Mesenchymal stem cell (in vitro differentiated cells and primary cell): ENCODE measurements around the gene ZNG1F.
"Not testable (repeated sequence)": the region's sequence is repeated elsewhere in the genome, so short reads cannot be mapped to it uniquely, and the experiment has no call there.

Experiments
- DNase-seq: peaks from one replicate; pipeline ENCODE4 v3.0.0-alpha.2; 2013
- H2AFZ ChIP-seq: one replicate; pipeline ENCODE4 v1.6.1; 2013; ENCODE audit warnings: low read depth, mild to moderate bottlenecking, control low read depth, inconsistent platforms, low read length, moderate library complexity
- H2AK5ac ChIP-seq: 2 replicates; pipeline ENCODE4 v1.6.1; 2013; ENCODE audit warnings: low read length, moderate library complexity, mild to moderate bottlenecking, inconsistent platforms; ENCODE audit not compliant: severe bottlenecking
- H2BK120ac ChIP-seq: one replicate; pipeline ENCODE4 v1.6.1; 2013; ENCODE audit warnings: low read depth, mild to moderate bottlenecking, inconsistent platforms, low read length, moderate library complexity
- H2BK12ac ChIP-seq, 2 experiments: one replicate each; pipeline ENCODE4 v1.6.1; 2013; ENCODE audit warnings: inconsistent platforms in 2 of 2, low read length in 2 of 2, mild to moderate bottlenecking in 2 of 2, moderate library complexity in 2 of 2, control low read depth in 1 of 2
- H2BK15ac ChIP-seq: one replicate; pipeline ENCODE4 v1.6.1; 2013; ENCODE audit warnings: mild to moderate bottlenecking, low read depth, inconsistent platforms; ENCODE audit not compliant: poor library complexity, severe bottlenecking
- H2BK5ac ChIP-seq: 2 replicates; pipeline ENCODE4 v1.6.1; 2013; ENCODE audit warnings: low read depth, mild to moderate bottlenecking, low read length, control low read depth, inconsistent platforms; ENCODE audit not compliant: poor library complexity, severe bottlenecking
- H3K14ac ChIP-seq, 2 experiments: one replicate each; pipeline ENCODE4 v1.6.1; 2013; ENCODE audit warnings: inconsistent platforms in 2 of 2, low read length in 2 of 2, control low read depth in 1 of 2, mild to moderate bottlenecking in 1 of 2, moderate library complexity in 1 of 2
- H3K18ac ChIP-seq, 2 experiments: one replicate each; pipeline ENCODE4 v1.6.1; 2013; ENCODE audit warnings: inconsistent platforms in 2 of 2, low read length in 2 of 2, control low read depth in 1 of 2, low read depth in 1 of 2, mild to moderate bottlenecking in 1 of 2
- H3K23ac ChIP-seq, 2 experiments: one replicate each; pipeline ENCODE4 v1.6.1; 2013; ENCODE audit warnings: inconsistent platforms in 2 of 2, low read length in 2 of 2, mild to moderate bottlenecking in 2 of 2, moderate library complexity in 2 of 2, control low read depth in 1 of 2
- H3K27ac ChIP-seq: 2 replicates; pipeline ENCODE4 v1.5.1; 2013; ENCODE audit warnings: mild to moderate bottlenecking, moderate library complexity, low read length, control low read depth, inconsistent platforms; ENCODE audit not compliant: poor library complexity, severe bottlenecking
- H3K27me3 ChIP-seq, 2 experiments: 2 replicates each; pipeline versions ENCODE4 v1.6.1 to v1.7.0; 2013; ENCODE audit warnings: low read length in 2 of 2, mild to moderate bottlenecking in 2 of 2, moderate library complexity in 2 of 2, control low read depth in 1 of 2, inconsistent platforms in 1 of 2; ENCODE audit not compliant: control insufficient read depth in 1 of 2, insufficient read depth in 1 of 2
- H3K36me3 ChIP-seq, 2 experiments: 2 replicates each; pipeline versions ENCODE4 v1.6.1 to v1.7.0; 2013; ENCODE audit warnings: low read length in 2 of 2, control low read depth in 1 of 2, inconsistent platforms in 1 of 2, low read depth in 1 of 2, mild to moderate bottlenecking in 1 of 2; ENCODE audit not compliant: insufficient read depth in 2 of 2, control insufficient read depth in 1 of 2
- H3K4ac ChIP-seq, 2 experiments: one replicate each; pipeline ENCODE4 v1.6.1; 2013; ENCODE audit warnings: inconsistent platforms in 2 of 2, low read length in 2 of 2, mild to moderate bottlenecking in 2 of 2, moderate library complexity in 2 of 2, control low read depth in 1 of 2, low read depth in 1 of 2
- H3K4me1 ChIP-seq: 2 replicates; pipeline ENCODE4 v1.6.1; 2013; ENCODE audit warnings: low read depth, low read length, control low read depth; ENCODE audit not compliant: control insufficient read depth, insufficient read depth
- H3K4me2 ChIP-seq: 2 replicates; pipeline ENCODE4 v1.6.1; 2013; ENCODE audit warnings: low read length, mild to moderate bottlenecking, inconsistent platforms; ENCODE audit not compliant: poor library complexity, severe bottlenecking
- H3K4me3 ChIP-seq, 2 experiments: 2 replicates each; pipeline versions ENCODE4 v1.5.1 to v1.7.0; 2013; ENCODE audit warnings: low read length in 2 of 2, mild to moderate bottlenecking in 2 of 2, control low read depth in 1 of 2, low read depth in 1 of 2; ENCODE audit not compliant: insufficient read depth in 1 of 2
- H3K79me1 ChIP-seq: replicated peaks from 2 replicates; pipeline ENCODE4 v1.6.1; 2013; ENCODE audit warnings: mild to moderate bottlenecking, control low read depth, low read length, inconsistent platforms; ENCODE audit not compliant: poor library complexity, severe bottlenecking
- H3K9ac ChIP-seq: 2 replicates; pipeline ENCODE4 v1.7.0; 2013; ENCODE audit warnings: mild to moderate bottlenecking, low read length, moderate library complexity
- H3K9me3 ChIP-seq: 2 replicates; pipeline ENCODE4 v1.7.0; 2013; ENCODE audit warnings: mild to moderate bottlenecking, low read length; ENCODE audit not compliant: control insufficient read depth
- H4K8ac ChIP-seq: one replicate; pipeline ENCODE4 v1.6.1; 2013; ENCODE audit warnings: inconsistent platforms, mild to moderate bottlenecking, low read length, moderate library complexity
- H4K91ac ChIP-seq: one replicate; pipeline ENCODE4 v1.6.1; 2013; ENCODE audit warnings: mild to moderate bottlenecking, low read length, inconsistent platforms
- WGBS: methylation state at CpG from one replicate; pipeline ENCODE4 v1.1.7; 2013; ENCODE audit warnings: mixed read lengths; 5-methylcytosine and 5-hydroxymethylcytosine counted together

The ZNG1F gene

GRCh38 chr9:41141878-41142277 lies 47.2 kb downstream of the ZNG1F start:
- H3K9ac ChIP-seq, H2BK12ac ChIP-seq, H2AFZ ChIP-seq, H4K8ac ChIP-seq, H2BK15ac ChIP-seq, H3K79me1 ChIP-seq, H3K9me3 ChIP-seq, H3K18ac ChIP-seq, H3K27me3 ChIP-seq, H3K27ac ChIP-seq, H3K4me2 ChIP-seq, H3K4ac ChIP-seq, H3K14ac ChIP-seq, H2BK5ac ChIP-seq, DNase-seq, H2BK120ac ChIP-seq, H2AK5ac ChIP-seq, H3K4me1 ChIP-seq, H4K91ac ChIP-seq, H3K23ac ChIP-seq, H3K36me3 ChIP-seq, H3K4me3 ChIP-seq: not testable (repeated sequence)
- 97% methylated on average over 2 of the region's 2 CpGs for WGBS

GRCh38 chr9:41128581-41128980 lies 60.5 kb downstream of the ZNG1F start, which contains the start of gene FOXD4L6:
Gene FOXD4L6, minus strand, starts transcription at chr9:41128681. Its CDS starts 298 bp downstream, at chr9:41128383.
- not testable (repeated sequence) for H3K18ac ChIP-seq, DNase-seq, H2BK12ac ChIP-seq

GRCh38 chr9:41126746-41127446 lies 62.2 kb downstream of the ZNG1F start:
- not testable (repeated sequence) for H3K79me1 ChIP-seq, H3K4me3 ChIP-seq, H3K4me1 ChIP-seq, H4K8ac ChIP-seq, H2BK5ac ChIP-seq, H3K23ac ChIP-seq, H3K9ac ChIP-seq, H3K27me3 ChIP-seq, DNase-seq, H2AFZ ChIP-seq, H3K4me2 ChIP-seq, H2BK15ac ChIP-seq, H3K18ac ChIP-seq, H4K91ac ChIP-seq, H3K9me3 ChIP-seq, H3K27ac ChIP-seq, H2AK5ac ChIP-seq, H3K4ac ChIP-seq, H3K14ac ChIP-seq, H3K36me3 ChIP-seq, H2BK120ac ChIP-seq, H2BK12ac ChIP-seq
- no CpG with 5 or more reads among the region's 45 CpGs for WGBS

More at GRCh38 chr9:41128581-41128980, 60.5 kb downstream of the ZNG1F start, which contains the start of gene FOXD4L6:
- H3K4me3 ChIP-seq, H3K9ac ChIP-seq, H2BK15ac ChIP-seq, H3K36me3 ChIP-seq, H3K27me3 ChIP-seq, H4K91ac ChIP-seq, H3K14ac ChIP-seq, H3K9me3 ChIP-seq, H2BK5ac ChIP-seq, H3K27ac ChIP-seq, H2BK120ac ChIP-seq, H2AK5ac ChIP-seq, H2AFZ ChIP-seq, H3K4ac ChIP-seq, H3K23ac ChIP-seq, H3K79me1 ChIP-seq, H3K4me2 ChIP-seq, H3K4me1 ChIP-seq, H4K8ac ChIP-seq: not testable (repeated sequence)
- no CpG with 5 or more reads among the region's 15 CpGs for WGBS

- not testable (repeated sequence) for H3K9ac ChIP-seq, H2AK5ac ChIP-seq, H2BK12ac ChIP-seq, H3K14ac ChIP-seq, H2BK15ac ChIP-seq, H3K27me3 ChIP-seq, H3K4me1 ChIP-seq, DNase-seq, H4K8ac ChIP-seq, H4K91ac ChIP-seq, H2BK5ac ChIP-seq, H3K23ac ChIP-seq, H2BK120ac ChIP-seq, H3K18ac ChIP-seq, H3K27ac ChIP-seq, H2AFZ ChIP-seq, H3K9me3 ChIP-seq, H3K79me1 ChIP-seq, H3K4me2 ChIP-seq, H3K4me3 ChIP-seq, H3K36me3 ChIP-seq, H3K4ac ChIP-seq
- WGBS = no CpG with 5 or more reads among the region's 3 CpGs
Observed at GRCh38 chr9:41125936-41126335, 63.2 kb downstream of the ZNG1F start.
